GM12801 (cell line): ENCODE results near the gene CPA2.

ENCODE experiments used
- TF ChIP-seq, protein P1 (sequence below): IDR thresholded peaks from one replicate; pipeline ENCODE4 v1.5.1; 2011; ENCODE audit warnings: control low read depth; ENCODE audit not compliant: insufficient read length; ENCODE audit errors: extremely low read depth

CPA2 gene

DNA sequence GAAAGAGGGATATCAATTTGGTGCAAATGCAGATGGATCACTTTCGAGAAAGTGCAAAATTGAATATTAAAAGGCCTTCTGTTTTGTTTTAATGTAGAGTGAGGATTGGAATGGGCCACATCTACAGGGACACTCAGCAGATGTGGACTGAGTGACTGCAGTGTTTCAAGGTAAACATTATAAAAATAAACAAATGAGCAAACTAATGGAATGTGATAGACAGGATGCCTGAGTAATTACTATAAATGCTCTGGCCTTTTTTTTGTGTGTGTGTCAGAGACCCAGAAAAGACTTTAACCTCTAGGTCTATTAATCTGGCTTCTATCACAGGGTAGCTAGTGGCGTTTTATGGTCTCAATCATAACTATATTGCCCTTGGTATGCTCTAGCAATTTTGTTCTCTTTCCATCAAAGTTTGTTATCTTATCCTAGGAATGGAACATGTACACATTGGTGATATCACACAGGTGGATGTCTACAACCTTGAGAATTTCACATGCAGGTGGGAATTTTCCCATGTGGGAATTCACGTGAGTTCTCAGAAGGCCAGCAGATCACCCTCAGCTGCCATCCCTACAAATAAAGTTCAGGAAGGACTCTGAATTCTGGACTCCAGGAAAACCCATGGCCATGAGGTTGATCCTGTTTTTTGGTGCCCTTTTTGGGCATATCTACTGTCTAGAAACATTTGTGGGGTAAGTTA, at the start of gene CPA2:
Gene CPA2, plus strand, starts transcription at position 606 of the 703 bp plus-strand sequence. Its CDS starts 19 bp downstream, at position 625.
- TF ChIP-seq, protein P1, sequence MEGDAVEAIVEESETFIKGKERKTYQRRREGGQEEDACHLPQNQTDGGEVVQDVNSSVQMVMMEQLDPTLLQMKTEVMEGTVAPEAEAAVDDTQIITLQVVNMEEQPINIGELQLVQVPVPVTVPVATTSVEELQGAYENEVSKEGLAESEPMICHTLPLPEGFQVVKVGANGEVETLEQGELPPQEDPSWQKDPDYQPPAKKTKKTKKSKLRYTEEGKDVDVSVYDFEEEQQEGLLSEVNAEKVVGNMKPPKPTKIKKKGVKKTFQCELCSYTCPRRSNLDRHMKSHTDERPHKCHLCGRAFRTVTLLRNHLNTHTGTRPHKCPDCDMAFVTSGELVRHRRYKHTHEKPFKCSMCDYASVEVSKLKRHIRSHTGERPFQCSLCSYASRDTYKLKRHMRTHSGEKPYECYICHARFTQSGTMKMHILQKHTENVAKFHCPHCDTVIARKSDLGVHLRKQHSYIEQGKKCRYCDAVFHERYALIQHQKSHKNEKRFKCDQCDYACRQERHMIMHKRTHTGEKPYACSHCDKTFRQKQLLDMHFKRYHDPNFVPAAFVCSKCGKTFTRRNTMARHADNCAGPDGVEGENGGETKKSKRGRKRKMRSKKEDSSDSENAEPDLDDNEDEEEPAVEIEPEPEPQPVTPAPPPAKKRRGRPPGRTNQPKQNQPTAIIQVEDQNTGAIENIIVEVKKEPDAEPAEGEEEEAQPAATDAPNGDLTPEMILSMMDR = no peak

DNA sequence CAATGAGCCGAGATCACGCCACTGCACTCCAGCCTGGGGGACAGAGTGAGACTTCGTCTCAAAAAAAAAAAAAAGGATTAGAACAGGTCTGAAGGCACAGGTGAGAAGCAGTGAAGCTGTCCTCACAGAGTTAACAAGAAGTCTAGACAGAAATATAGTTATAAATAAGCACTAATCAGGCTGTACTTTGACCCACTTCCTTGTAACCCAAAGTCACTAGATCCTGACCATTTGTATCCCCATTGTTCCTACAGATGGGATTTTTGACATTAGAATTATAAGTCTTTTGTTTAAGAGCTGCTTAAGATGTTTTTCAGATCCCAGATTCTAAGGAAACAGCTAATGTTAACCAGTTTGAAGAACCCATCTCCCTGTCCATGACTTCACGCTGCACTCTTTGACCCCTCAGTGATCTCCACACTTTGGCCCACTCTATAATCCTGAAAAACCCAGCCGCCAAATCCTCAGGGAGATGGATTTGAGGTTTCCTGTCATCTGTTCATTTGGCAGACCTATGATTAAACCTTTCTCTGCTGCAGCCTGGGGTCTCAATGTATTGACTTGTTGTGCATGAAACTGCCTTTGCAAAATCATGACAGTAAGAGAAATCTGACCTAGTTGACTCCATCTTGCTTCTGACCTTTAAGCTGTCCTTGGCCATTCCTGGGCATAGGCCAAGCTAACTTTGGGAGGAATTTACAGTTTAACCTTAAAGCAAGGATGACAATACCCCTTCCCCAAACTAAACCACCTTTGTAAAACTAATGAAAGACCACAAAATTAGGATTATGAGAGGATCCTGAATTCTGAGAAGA, 47.6 kb upstream of the CPA2 start:
- TF ChIP-seq, protein P1 = no peak

DNA sequence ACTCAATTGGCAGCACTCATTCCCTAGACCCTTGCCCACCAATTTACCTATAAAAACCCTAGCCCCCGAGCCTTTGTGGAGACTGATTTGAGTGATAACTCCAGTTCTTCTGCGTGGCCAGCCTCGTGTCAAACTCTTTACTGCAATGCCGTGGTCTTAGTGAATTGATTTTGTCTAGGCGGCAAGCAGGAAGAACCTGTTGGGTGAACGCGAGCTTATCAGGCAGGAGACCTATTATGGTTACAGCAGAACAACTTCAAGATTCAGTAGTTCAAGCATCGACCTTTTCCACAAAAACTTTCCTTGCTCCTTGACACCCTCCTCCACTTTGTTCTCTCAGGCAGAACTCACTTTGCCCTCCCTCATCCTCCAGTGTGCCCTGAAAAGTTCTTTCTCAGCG, 46.8 kb upstream of the CPA2 start:
- TF ChIP-seq, protein P1 = no peak

DNA sequence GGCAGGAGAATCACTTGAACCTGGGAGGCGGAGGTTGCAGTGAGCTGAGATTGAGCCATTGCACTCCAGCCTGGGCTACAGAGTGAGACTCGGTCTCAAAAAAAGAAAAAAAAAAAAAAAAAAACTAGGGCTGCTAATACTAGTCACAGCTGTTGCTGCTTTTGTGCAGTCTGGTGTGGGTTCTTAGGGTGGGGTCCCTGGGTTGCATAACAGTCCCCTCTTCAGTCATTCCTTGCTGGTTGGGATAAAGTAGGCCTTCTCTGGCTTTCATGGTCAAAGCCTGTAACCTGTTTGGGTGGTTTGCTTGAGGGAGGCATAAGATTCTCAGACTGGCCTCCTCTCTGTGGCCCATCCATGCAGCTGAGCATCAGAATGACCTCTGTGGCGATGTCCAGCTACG, 44.9 kb upstream of the CPA2 start:
- TF ChIP-seq, protein P1 = no peak

DNA sequence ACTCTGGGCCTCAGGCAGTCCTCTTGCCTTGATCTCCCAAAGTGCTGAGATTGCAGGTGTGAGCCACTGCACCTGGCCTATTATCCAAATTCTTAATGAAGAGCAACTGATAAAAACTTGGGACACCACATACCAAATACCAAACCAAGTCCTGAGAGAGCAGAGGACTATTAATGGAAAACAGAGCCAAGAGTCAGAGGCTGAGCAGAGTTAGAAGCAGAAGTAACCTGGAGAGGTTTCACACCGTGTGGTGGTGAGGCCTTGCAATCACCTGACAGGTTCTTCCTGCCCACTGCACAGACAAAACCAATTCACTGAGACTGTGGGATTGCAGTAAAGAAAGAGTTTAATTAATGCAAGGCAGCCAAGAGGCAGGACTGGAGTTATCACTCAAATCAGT, 43.0 kb upstream of the CPA2 start:
- TF ChIP-seq, protein P1 = no peak

DNA sequence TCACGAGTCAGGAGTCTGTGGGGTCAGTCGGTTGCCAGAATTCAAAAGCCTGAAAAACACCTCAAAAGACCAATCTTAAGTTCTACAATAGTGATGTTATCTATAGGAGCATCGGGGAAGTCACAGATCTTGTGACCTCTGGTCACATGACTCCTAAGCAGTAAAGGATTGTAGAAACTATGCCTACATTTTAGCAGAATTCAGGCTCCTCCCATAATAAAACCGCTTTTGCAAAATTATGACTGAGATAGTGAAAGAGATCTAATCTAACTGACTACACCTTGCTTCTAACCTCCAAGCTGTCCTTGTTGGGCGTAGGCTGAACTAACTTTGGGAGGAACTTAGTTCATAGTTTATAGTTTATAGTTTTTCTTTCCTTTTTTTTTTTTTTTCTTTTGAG, 42.5 kb upstream of the CPA2 start:
- TF ChIP-seq, protein P1 = no peak

DNA sequence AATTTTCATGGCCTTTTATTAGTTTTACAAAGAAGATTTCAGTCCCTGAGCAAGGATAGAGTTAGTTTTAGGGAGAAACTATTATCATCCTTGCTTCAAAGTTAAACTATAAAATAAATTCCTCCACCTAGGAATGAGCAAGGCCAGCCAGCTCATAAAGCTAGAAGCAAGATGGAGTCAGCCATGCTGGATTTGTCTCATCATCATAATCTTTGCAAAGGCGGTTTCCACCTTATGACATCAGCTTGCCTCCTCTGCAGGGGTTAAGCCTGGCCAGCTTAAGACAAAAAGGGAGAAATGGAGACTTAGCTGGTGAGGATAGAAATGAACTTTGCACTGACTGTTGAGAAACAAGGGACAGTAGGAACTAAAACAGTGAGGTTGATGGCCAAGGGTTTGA, 40.3 kb upstream of the CPA2 start:
- TF ChIP-seq, protein P1 = no peak
